ENCODE measurements around the gene HMX1.

HMX1 gene

GRCh38 chr4:8891646-8892555, 20.3 kb upstream of the HMX1 start:
- TF ChIP-seq GATA3 (IDR thresholded peaks at IDR 0.05; ENCODE audit: low read depth, low read length) (no peak), GATA2 (IDR thresholded peaks at IDR 0.05; ENCODE audit: low read depth, low read length) (no peak)

GRCh38 chr4:8891255-8891645, 19.6 kb upstream of the HMX1 start:
- no peak for TF ChIP-seq GATA2 (IDR thresholded peaks at IDR 0.05; ENCODE audit: low read depth, low read length)
- TF ChIP-seq GATA3 (IDR thresholded peaks at IDR 0.05; ENCODE audit: low read depth, low read length), result no peak

DNA sequence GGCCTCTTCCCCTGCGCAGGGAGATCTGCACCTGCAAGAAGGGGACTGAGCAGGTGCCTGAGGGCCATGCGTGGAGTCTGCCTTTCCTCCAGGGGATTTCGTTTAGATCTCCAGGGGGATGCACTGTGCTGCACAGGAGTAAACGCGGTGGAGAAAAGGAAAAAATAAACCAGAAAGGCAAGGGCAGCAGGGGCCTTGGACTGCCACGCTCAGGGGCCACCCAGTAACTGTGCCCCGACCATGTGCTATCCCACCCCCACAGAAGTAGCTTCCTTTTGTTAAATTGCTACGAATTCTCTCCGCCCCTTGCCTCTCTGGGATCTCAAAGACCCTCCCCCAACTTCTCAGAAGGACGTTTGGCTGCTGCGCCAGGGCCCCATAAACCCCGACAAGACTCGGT, 17.2 kb upstream of the HMX1 start:
- no peak for TF ChIP-seq GATA2 (IDR thresholded peaks at IDR 0.05; ENCODE audit: low read depth, low read length)
- TF ChIP-seq GATA3 (IDR thresholded peaks at IDR 0.05; ENCODE audit: low read depth, low read length), result no peak

- TF ChIP-seq GATA2 (IDR thresholded peaks at IDR 0.05; ENCODE audit: low read depth, low read length) (no peak), GATA3 (IDR thresholded peaks at IDR 0.05; ENCODE audit: low read depth, low read length) (no peak)
Measured at GRCh38 chr4:8886612-8887406, 15.2 kb upstream of the HMX1 start.

GRCh38 chr4:8882239-8882638, 10.6 kb upstream of the HMX1 start:
- TF ChIP-seq GATA3 (IDR thresholded peaks at IDR 0.05; ENCODE audit: low read depth, low read length) (no peak), GATA2 (IDR thresholded peaks at IDR 0.05; ENCODE audit: low read depth, low read length) (no peak)

DNA sequence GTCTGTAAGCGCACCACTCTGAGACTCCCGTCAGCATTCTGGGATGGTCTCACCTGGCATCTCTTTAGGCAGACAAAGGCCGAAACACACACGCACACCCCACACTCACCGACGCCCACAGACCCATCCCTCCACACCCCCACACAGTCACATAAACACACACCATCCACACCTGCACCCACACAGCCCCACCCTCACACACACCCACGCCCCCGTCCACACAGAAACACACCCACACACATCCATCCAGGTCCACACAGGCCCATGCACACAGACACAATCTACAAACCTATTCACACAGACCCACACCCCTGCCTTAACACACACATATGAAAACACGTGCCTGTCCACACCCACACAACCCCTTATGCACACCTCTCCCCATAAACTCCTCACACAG, 9.2 kb upstream of the HMX1 start:
- TF ChIP-seq GATA3 (IDR thresholded peaks at IDR 0.05; ENCODE audit: low read depth, low read length) (no peak), GATA2 (IDR thresholded peaks at IDR 0.05; ENCODE audit: low read depth, low read length) (no peak)

GRCh38 chr4:8879574-8879973, 7.9 kb upstream of the HMX1 start:
- TF ChIP-seq GATA2 (IDR thresholded peaks at IDR 0.05; ENCODE audit: low read depth, low read length), result no peak
- TF ChIP-seq GATA3 (IDR thresholded peaks at IDR 0.05; ENCODE audit: low read depth, low read length), result no peak

DNA sequence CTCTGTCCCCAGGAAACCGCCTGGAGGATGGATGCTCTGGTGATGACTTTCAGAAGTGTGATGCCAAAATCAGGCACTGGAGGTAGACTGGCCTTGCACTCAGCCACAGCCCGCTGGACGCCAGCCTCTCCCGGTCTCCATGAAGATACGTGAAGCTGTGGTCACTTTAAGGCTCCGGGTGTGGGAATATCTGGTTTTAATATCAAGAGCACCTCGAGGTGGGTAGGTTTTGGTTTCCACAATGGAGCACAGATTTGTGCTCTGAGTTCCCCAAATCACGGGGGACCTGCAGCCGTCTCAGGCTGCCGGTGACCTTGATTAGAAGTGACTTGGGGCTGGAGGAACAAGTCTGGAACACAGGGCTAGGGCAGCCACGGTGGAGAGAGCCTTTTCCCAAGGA, 6.8 kb upstream of the HMX1 start:
- no peak for TF ChIP-seq GATA2 (IDR thresholded peaks at IDR 0.05; ENCODE audit: low read depth, low read length)
- TF ChIP-seq GATA3 (IDR thresholded peaks at IDR 0.05; ENCODE audit: low read depth, low read length), result no peak

DNA sequence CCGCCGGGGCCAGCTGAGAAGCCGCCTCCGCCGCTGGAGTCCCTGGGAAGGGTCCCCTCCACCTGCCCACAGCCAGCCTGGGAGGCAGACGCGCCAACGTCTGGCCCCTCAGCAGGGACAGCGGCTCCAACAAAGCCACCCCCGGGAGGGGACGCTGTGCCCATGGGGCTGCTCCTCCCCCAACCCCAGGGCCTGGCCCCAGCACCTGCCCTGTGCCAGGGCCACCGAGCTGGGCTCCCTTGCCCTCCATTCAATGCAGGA, 6.1 kb upstream of the HMX1 start:
- TF ChIP-seq GATA3 (IDR thresholded peaks at IDR 0.05; ENCODE audit: low read depth, low read length) (no peak), GATA2 (IDR thresholded peaks at IDR 0.05; ENCODE audit: low read depth, low read length) (no peak)

DNA sequence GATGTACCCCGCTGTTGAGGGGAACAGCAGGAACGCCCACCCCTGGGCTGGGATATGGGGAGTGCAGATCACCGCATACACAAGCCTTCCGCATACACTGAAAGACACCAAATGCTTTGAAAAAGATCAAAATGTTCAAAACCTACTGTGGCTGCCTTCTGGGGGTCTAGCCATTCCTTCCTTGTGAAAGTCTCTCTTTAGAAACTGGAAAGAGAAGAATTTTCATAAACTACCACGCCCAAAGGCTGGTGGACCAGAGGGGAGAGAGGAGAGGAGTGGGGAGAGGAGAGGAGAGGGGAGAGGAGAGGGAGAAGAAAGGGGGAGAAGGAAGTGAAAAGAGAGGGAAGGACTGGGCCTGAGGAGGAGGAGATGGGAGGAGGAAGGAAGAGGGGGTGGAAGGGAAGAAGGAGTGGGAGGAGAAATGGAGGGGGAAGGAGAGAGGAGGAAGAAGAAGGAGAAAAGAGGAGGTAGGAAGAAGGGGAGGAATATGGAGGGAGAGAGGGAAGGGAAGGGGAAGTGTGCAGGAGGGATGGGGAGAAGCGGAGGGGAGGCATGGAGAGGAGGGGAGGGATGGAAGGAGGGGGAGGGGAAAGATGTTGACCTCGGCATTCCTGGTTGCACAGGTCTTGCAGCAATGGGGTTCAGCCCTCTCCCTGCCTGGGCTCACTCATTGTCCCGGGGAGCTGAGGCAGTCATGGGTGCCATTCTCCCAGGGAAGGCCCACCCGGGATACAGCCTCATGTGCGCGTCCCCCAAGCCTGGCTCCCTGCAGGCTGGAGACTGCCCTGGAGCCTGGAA, 5.5 kb upstream of the HMX1 start:
- TF ChIP-seq GATA2 (IDR thresholded peaks at IDR 0.05; ENCODE audit: low read depth, low read length) (no peak), GATA3 (IDR thresholded peaks at IDR 0.05; ENCODE audit: low read depth, low read length) (no peak)

- TF ChIP-seq GATA2 (IDR thresholded peaks at IDR 0.05; ENCODE audit: low read depth, low read length) (no peak), GATA3 (IDR thresholded peaks at IDR 0.05; ENCODE audit: low read depth, low read length) (no peak)
Measured at GRCh38 chr4:8874896-8875680, 3.4 kb upstream of the HMX1 start.

DNA sequence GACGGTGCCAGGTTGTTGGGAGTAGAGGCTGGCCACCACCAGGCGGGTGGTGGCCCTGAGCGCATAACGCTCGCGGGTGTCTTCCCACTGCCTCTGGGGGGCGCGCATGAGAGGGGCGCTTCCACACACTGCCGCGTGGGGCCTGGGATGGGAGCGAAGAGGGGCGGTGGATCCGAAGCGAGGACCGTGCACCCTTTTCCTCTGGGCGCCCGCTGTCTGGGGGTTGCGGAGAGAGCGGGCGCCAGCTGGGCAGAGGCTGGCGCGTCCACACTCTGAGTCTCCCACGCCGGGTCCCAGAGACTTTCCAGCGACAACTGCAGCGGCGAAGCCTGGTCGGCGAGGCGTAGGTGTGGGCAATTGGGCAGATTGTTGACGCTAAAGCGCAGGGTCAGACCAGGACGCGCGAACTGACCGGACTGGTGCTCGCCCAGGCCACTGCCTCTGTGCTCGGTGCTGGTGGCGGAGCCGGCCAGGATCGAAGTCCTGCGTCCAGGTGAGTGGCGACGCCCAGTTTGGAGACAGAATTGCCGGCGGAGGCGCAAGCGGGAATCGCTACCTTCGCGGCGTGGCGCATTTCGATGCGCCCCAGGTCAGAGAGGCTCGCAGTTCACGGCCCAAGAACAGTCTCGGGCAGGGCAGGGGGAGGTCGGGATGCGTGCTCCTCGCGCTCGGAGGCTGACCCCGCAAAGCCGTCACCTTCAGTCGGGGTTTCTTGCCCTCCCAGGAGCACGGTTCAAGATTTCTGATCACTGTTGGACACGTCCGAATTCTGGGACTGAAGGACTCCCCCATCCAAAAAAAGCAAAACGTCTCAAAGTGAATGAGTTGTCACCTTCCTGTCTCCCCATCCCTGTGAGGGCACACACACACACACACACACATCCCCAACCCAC, 2.6 kb upstream of the HMX1 start:
- no peak for TF ChIP-seq GATA3 (IDR thresholded peaks at IDR 0.05; ENCODE audit: low read depth, low read length)
- TF ChIP-seq GATA2 (IDR thresholded peaks at IDR 0.05; ENCODE audit: low read depth, low read length), result no peak

All from SH-SY5Y (cell line).